Stimulated activated CD4-positive, alpha-beta T cell treated with anti-CD3 and anti-CD28 coated beads, TNF-alpha, amount 100 ng/mL, for 1 hour (primary cell): Measurements from ENCODE around the gene APOL2.
A peak's percentile ranks its signal among the peaks of the same experiment; 100 is the strongest.
"Not testable (repeated sequence)": the region's sequence is repeated elsewhere in the genome, so short reads cannot be mapped to it uniquely, and the experiment has no call there.

Experiments used
- DNase-seq, 3 donors: peaks; one replicate each; pipeline ENCODE4 v3.0.0-alpha.2; 2020; ENCODE audit warnings: low read depth in 3 of 3, low spot score in 1 of 3

APOL2 gene

GRCh38 chr22:36201025-36201424 lies 38.3 kb downstream of the APOL2 start:
- not testable (repeated sequence) for DNase-seq

GRCh38 chr22:36199001-36199551 lies 40.3 kb downstream of the APOL2 start:
- no peak for DNase-seq

- no peak for DNase-seq
These were observed 40.8 kb downstream of the APOL2 start for GRCh38 chr22:36198536-36198935.

GRCh38 chr22:36197514-36198146 lies 41.7 kb downstream of the APOL2 start:
- no peak for DNase-seq

GRCh38 chr22:36197065-36197440 lies 42.3 kb downstream of the APOL2 start:
- DNase-seq = no peak

GRCh38 chr22:36196254-36197064 lies 42.9 kb downstream of the APOL2 start:
- no peak for DNase-seq

GRCh38 chr22:36194971-36195370 lies 44.4 kb downstream of the APOL2 start:
- DNase-seq = peak in 1 of 3 donors; percentile 4

- DNase-seq = no peak
These were observed 44.9 kb downstream of the APOL2 start for GRCh38 chr22:36194385-36194784.

- no peak for DNase-seq
These were observed 45.8 kb downstream of the APOL2 start for GRCh38 chr22:36193577-36193976.

GRCh38 chr22:36193171-36193570 lies 46.2 kb downstream of the APOL2 start:
- no peak for DNase-seq

- no peak for DNase-seq
These were observed 46.8 kb downstream of the APOL2 start for GRCh38 chr22:36192542-36192941.

- no peak for DNase-seq
These were observed 48.1 kb downstream of the APOL2 start for GRCh38 chr22:36191106-36191836.

GRCh38 chr22:36187862-36188261 lies 51.5 kb downstream of the APOL2 start:
- DNase-seq = not testable (repeated sequence)

GRCh38 chr22:36185828-36186624 lies 53.3 kb downstream of the APOL2 start:
- no peak for DNase-seq

- DNase-seq = no peak
These were observed 54.8 kb downstream of the APOL2 start for GRCh38 chr22:36184433-36185025.

GRCh38 chr22:36183446-36183845 lies 55.9 kb downstream of the APOL2 start:
- DNase-seq = no peak

GRCh38 chr22:36182857-36183256 lies 56.5 kb downstream of the APOL2 start:
- no peak for DNase-seq

- DNase-seq = no peak
These were observed 57.3 kb downstream of the APOL2 start for GRCh38 chr22:36182056-36182455.

GRCh38 chr22:36180928-36181327 lies 58.4 kb downstream of the APOL2 start:
- DNase-seq = no peak
